ENCODE results near the gene TIE1. TPM values are rescaled to one million over a fixed set of nuclear protein-coding genes. Genes with fewer than 3 reads are reported as not detected.
A peak's percentile ranks its signal among the peaks of the same experiment; 100 is the strongest.

TIE1 gene
- total and polyA plus RNA-seq, 2 of the 13 experiments (the other 11 are each of a cell fraction or from before 2014, with no cell fraction given): 0.58 to 0.84 TPM

DNA sequence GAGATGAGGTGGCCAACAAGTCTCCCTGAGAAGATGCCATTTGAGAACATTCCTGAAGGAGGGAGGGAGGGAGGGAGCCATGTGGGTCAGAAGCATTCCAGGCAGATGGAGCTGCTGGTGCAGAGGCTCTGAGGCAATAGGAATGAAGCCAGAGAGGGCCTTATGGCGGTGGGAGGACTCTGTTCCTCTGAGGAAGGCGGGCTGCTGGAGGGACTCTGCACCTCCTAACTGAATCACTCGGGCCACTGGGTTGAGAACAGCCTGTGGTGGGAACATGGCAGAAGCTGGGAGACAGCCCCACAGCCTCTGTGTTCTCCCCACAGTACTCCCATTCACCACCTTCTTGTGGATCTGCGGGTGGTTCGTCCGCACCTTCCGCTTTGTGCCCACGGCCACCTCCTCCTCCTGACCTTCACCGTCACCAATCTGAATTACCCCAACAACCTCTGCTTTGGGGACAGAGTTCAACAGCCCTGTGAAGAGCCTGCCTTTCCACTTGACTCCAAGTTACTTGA, 33.4 kb upstream of the TIE1 start (continued):
- TF ChIP-seq ZNF687 (CRISPR knock-in tag; IDR thresholded peaks at IDR 0.05): peak; percentile 37; the same call in 1 of the 2 replicates
- TF ChIP-seq, protein P1, sequence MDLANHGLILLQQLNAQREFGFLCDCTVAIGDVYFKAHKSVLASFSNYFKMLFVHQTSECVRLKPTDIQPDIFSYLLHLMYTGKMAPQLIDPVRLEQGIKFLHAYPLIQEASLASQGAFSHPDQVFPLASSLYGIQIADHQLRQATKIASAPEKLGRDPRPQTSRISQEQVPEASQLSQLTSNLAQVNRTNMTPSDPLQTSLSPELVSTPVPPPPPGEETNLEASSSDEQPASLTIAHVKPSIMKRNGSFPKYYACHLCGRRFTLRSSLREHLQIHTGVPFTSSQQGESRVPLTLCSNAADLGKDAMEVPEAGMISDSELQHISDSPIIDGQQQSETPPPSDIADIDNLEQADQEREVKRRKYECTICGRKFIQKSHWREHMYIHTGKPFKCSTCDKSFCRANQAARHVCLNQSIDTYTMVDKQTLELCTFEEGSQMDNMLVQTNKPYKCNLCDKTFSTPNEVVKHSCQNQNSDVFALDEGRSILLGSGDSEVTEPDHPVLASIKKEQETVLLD (CRISPR knock-in tag; IDR thresholded peaks at IDR 0.05; ENCODE audit: low read depth): no peak
- TF ChIP-seq HNF4G (IDR thresholded peaks at IDR 0.05; ENCODE audit: borderline replicate concordance, low read depth, low read length): peak; percentile 26; the same call in 1 of the 2 replicates
- no peak for TF ChIP-seq HNF4G (CRISPR knock-in tag; IDR thresholded peaks at IDR 0.05; ENCODE audit: borderline replicate concordance, low read depth)

DNA sequence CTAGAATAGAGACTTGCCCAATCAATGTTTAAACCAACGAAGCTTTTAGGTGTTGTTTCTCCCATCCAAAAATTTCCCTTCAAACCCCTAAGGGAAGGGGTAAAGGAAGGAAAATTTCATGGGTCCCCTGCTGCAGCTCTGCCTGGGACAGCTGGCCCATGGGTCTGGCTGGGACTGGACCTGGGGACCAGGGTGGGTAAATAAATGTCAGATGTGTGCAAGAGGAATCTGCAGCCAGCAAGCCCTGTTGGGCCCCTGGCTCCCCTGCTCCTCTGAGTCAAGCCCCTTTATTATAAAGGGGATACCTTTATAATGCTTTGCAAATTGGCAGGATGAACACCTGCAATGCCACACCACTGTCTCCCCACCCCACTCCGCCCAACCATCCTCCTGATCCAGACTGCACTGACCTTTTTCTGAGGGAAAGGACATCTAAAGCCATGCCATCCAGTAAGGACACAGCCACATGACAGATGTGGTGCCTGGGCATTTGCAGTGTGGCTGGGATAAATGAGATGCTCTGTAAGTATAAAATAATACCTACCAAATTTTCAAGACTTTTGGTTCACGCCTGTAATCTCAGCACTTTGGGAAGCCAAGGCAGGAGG, 32.9 kb upstream of the TIE1 start:
- WGBS (ENCODE audit: low lambda C conversion rate): 47% methylated on average over 3 of the region's 3 CpGs
- Histone ChIP-seq H3K4me3 (replicated peaks in 1 of 3; ENCODE audit: insufficient read depth in 1 of 3, low read depth in 2 of 3, low read length in 3 of 3) (peak overlapping the region in 2 of 3 experiments; percentile 20 to 54; a peak in 3 of 6 replicates), H3K27ac (ENCODE audit: extremely low read length, insufficient read depth, low read length) (no peak overlapping the region), H3K4me1 (ENCODE audit: insufficient read depth, low read length) (peaks cover 61% of the 10 kb centered on the region), H3K9me3 (ENCODE audit: low read length) (peaks cover 7% of the 10 kb centered on the region), H3K4me2 (ENCODE audit: low read depth, low read length) (peak overlapping the region; percentile 85), H3K79me2 (ENCODE audit: insufficient read depth, low read length) (no peaks in the 10 kb centered on the region), H3K27me3 (ENCODE audit: control insufficient read depth in 1 of 2, insufficient read depth in 2 of 2, low read length in 2 of 2) (peaks cover 0 to 3% of the 10 kb centered on the region in 2 experiments; a peak in 1 of 5 replicates), H2AFZ (ENCODE audit: low read length) (peak overlapping the region; percentile 89), H4K20me1 (ENCODE audit: insufficient read depth, low read length) (no peaks in the 10 kb centered on the region), H3K9ac (ENCODE audit: insufficient read depth, low read depth, low read length) (peak overlapping the region; percentile 31; the same call in 1 of the 2 replicates), H3K36me3 (replicated peaks in 1 of 2; ENCODE audit: control insufficient read depth in 1 of 2, insufficient read depth in 2 of 2, low read length in 2 of 2) (no peaks in the 10 kb centered on the region)
- FAIRE-seq (no peak), ATAC-seq (peak; percentile 71), DNase-seq (ENCODE audit: low spot score) (no peak)
- in situ Hi-C loops (cut with HindIII; ENCODE audit: extremely low pct_ligation_motif_present, low pct_unique_long_range_greater_than_20kb): no loop called here
- POLR2A ChIA-PET: interaction anchor here (0.8 to 1.5 kb wide), 5 partner anchors 8 to 80 kb away, joined by 3 to 7 read pairs (median 4); partner anchors contain the start of gene C1orf210
- intact Hi-C loops (cut with micrococcal nuclease; ENCODE audit: unreplicated experiment): no loop called here
- BruUV-seq (replicated peaks): no TSS peak
- CTCF ChIA-PET (ENCODE audit: low intra/inter-chr PET ratio, low total read pairs): no interaction called here
- TF ChIP-seq ZHX1 (CRISPR knock-in tag; IDR thresholded peaks at IDR 0.05; ENCODE audit: low read depth): no peak
- TF ChIP-seq SUZ12 (IDR thresholded peaks at IDR 0.05; ENCODE audit: low read depth, low read length): no peak
- peak; percentile 17 for TF ChIP-seq TEAD3 (CRISPR knock-in tag; optimal IDR thresholded peaks at IDR 0.05; ENCODE audit: borderline replicate concordance)
- no peak for TF ChIP-seq CC2D1A (CRISPR knock-in tag; IDR thresholded peaks at IDR 0.05)
- TF ChIP-seq ZBTB7B (CRISPR knock-in tag; IDR thresholded peaks at IDR 0.05): 0 out of 2 replicates have a peak, but pooled peaks have one; percentile 33

All from HepG2 (cell line).